OCI-LY7 (cell line): ENCODE results near the gene ACTA2. TPM values are rescaled to one million over a fixed set of nuclear protein-coding genes. Genes with fewer than 3 reads are reported as not detected.

ENCODE experiments used
- BruUV-seq: library from RNA; stranded (reverse); fragments of 400-500 nt; replicated peaks from 2 replicates; lab custom pipeline; 2021; lab: Mats Ljungman, UMichigan
- CTCF ChIA-PET: fragments of 300-600 bp; sonication (Branson Sonifier 250); formaldehyde crosslinking; loops from one replicate; lab custom pipeline; 2022; ENCODE audit warnings: antibody characterized with exemption; ENCODE audit not compliant: unreplicated experiment; lab: Charles Lee
- POLR2A ChIA-PET: fragments of 300-600 bp; sonication (Branson Sonifier 250); formaldehyde crosslinking; loops from one replicate; lab custom pipeline; 2022; ENCODE audit warnings: antibody characterized with exemption; lab: Charles Lee
- DNase-seq: peaks from one replicate; pipeline ENCODE4 v3.0.0-alpha.2; 2015; ENCODE audit warnings: low spot score
- H2AFZ ChIP-seq: fragments of 200-600 bp; sonication (generic), shearing (Covaris generic); 2 replicates; pipeline ENCODE4 v1.6.1; 2014; ENCODE audit warnings: mild to moderate bottlenecking, antibody characterized with exemption, low read length, moderate library complexity
- H3K27ac ChIP-seq: fragments of 200-600 bp; sonication (generic); 2 replicates; pipeline ENCODE4 v1.5.1; 2014; ENCODE audit warnings: mixed run types, low read depth, mild to moderate bottlenecking, moderate library complexity, low read length, inconsistent platforms; ENCODE audit not compliant: poor library complexity, severe bottlenecking
- H3K36me3 ChIP-seq: fragments of 200-600 bp; sonication (generic); 2 replicates; pipeline ENCODE4 v1.6.1; 2014; ENCODE audit warnings: mild to moderate bottlenecking, antibody characterized with exemption, low read length, moderate library complexity, mixed read lengths; ENCODE audit not compliant: insufficient read depth
- H3K4me1 ChIP-seq: fragments of 200-600 bp; sonication (generic); 2 replicates; pipeline ENCODE4 v1.5.1; 2014; ENCODE audit warnings: mild to moderate bottlenecking, low read length; ENCODE audit not compliant: insufficient read depth, poor library complexity, severe bottlenecking
- H3K4me2 ChIP-seq: fragments of 200-600 bp; sonication (generic); 2 replicates; pipeline ENCODE4 v1.6.1; 2014; ENCODE audit warnings: mild to moderate bottlenecking, low read length
- H3K4me3 ChIP-seq: fragments of 200-600 bp; sonication (generic); 2 replicates; pipeline ENCODE4 v1.5.1; 2014; ENCODE audit warnings: mild to moderate bottlenecking, low read depth, low read length; ENCODE audit not compliant: poor library complexity, severe bottlenecking
- H3K79me2 ChIP-seq: fragments of 200-600 bp; sonication (generic); 2 replicates; pipeline ENCODE4 v1.6.1; 2016; ENCODE audit warnings: low read depth, mild to moderate bottlenecking, low read length, moderate library complexity, mixed read lengths; ENCODE audit not compliant: insufficient read depth
- H3K9me2 ChIP-seq: fragments of 200-600 bp; sonication (generic); 2 replicates; pipeline ENCODE4 v1.6.1; 2016; ENCODE audit warnings: mild to moderate bottlenecking, low read length, mixed read lengths; ENCODE audit not compliant: insufficient read depth
- H3K9me3 ChIP-seq: fragments of 200-600 bp; sonication (generic); 2 replicates; pipeline ENCODE4 v1.6.1; 2014; ENCODE audit warnings: mild to moderate bottlenecking, mixed run types, low read length, mixed read lengths
- H4K20me1 ChIP-seq: fragments of 200-600 bp; sonication (generic); 2 replicates; pipeline ENCODE4 v1.6.1; 2014; ENCODE audit warnings: mild to moderate bottlenecking, antibody characterized with exemption, low read length, moderate library complexity, mixed read lengths; ENCODE audit not compliant: insufficient read depth
- EZH2phosphoT487 ChIP-seq: fragments of 200-600 bp; sonication (generic); IDR thresholded peaks from 2 replicates; pipeline ENCODE4 v1.6.1; 2018; ENCODE audit warnings: low read depth, borderline replicate concordance, mild to moderate bottlenecking, mixed run types, antibody characterized with exemption, low read length, moderate library complexity, mixed read lengths
- intact Hi-C: fragments of 100-400 bp; cut with micrococcal nuclease; formaldehyde crosslinking; loops from one replicate; pipeline ENCODE4 v1.10.0; 2022; ENCODE audit not compliant: unreplicated experiment
- total RNA-seq, 2 experiments: library from RNA; depleted of rRNA in 1 of 2; stranded (reverse); fragments of >200 nt in 1 of 2; shearing (Covaris generic) in 1 of 2; gene quantifications; 2 replicates each; pipeline ENCODE4 v1.2.3, GENCODE V29; 2014 to 2022
- TF ChIP-seq, protein P1 (sequence below): fragments of 200-600 bp; sonication (generic); conservative IDR thresholded peaks from 2 replicates; pipeline ENCODE4 v1.5.1; 2014; ENCODE audit warnings: mild to moderate bottlenecking, antibody characterized with exemption, low read length, moderate library complexity, mixed read lengths

The ACTA2 gene
- total RNA-seq, 2 experiments from 2014 or later = 1.4 to 3.3 TPM

DNA sequence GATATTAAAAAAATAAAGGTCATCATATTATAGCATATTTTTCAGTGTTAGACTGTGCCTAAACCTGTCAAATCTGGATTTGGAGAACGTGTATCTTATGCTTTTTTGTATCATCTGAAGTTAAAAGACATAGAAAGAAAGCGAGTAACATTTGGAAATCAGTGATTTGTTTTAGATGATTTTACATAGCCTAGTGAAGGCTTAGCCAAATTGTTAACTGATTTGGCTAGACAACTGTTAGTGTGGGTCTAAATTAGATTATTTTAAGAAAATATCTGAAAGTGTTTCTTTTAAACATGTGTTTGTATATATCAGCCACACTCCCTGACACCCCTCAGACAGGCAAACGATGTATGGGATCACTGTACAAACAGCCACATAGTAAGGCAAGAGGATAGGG is 35.6 kb downstream of the ACTA2 start:
- no peaks in the 10 kb centered on the region for H3K4me1 ChIP-seq
- no peak overlapping the region for H3K4me3 ChIP-seq
- no peaks in the 10 kb centered on the region for H3K9me2 ChIP-seq
- H3K9me3 ChIP-seq = no peaks in the 10 kb centered on the region
- POLR2A ChIA-PET = no interaction called here
- CTCF ChIA-PET = no interaction called here
- no peaks in the 10 kb centered on the region for H3K79me2 ChIP-seq
- BruUV-seq = no TSS peak
- H3K36me3 ChIP-seq = peaks cover 83% of the 10 kb centered on the region
- no peak for TF ChIP-seq EZH2phosphoT487
- TF ChIP-seq, protein P1, sequence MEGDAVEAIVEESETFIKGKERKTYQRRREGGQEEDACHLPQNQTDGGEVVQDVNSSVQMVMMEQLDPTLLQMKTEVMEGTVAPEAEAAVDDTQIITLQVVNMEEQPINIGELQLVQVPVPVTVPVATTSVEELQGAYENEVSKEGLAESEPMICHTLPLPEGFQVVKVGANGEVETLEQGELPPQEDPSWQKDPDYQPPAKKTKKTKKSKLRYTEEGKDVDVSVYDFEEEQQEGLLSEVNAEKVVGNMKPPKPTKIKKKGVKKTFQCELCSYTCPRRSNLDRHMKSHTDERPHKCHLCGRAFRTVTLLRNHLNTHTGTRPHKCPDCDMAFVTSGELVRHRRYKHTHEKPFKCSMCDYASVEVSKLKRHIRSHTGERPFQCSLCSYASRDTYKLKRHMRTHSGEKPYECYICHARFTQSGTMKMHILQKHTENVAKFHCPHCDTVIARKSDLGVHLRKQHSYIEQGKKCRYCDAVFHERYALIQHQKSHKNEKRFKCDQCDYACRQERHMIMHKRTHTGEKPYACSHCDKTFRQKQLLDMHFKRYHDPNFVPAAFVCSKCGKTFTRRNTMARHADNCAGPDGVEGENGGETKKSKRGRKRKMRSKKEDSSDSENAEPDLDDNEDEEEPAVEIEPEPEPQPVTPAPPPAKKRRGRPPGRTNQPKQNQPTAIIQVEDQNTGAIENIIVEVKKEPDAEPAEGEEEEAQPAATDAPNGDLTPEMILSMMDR = no peak
- H4K20me1 ChIP-seq = no peaks in the 10 kb centered on the region
- no peak overlapping the region for H3K27ac ChIP-seq
- no peak overlapping the region for H2AFZ ChIP-seq
- no peak for DNase-seq
- H3K4me2 ChIP-seq = no peak overlapping the region
- intact Hi-C loops = no loop called here

DNA sequence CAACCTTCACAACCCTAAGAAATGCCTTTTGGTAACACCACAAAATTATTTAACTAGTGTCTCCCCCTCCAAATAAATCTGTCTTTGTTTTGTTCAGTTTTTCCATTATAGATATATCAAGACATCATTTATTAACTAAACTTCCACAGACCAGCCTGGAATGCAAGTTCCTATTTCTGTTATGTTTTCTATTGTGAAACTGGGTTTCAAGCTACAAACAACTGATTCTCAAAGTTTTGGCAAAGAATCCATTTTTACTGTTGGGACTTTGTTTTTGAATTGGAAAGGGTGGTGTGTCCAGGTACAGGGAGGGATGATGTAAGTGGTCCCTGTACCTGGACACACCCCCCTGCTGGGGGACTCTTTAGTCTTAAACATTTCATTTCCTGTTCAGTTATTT is 36.3 kb downstream of the ACTA2 start:
- Histone ChIP-seq H4K20me1 (no peaks in the 10 kb centered on the region), H3K4me1 (no peaks in the 10 kb centered on the region), H3K4me2 (no peak overlapping the region), H3K9me2 (no peaks in the 10 kb centered on the region), H3K36me3 (peaks cover 84% of the 10 kb centered on the region), H3K9me3 (no peaks in the 10 kb centered on the region), H2AFZ (no peak overlapping the region), H3K79me2 (no peaks in the 10 kb centered on the region), H3K27ac (no peak overlapping the region), H3K4me3 (no peak overlapping the region)
- BruUV-seq = no TSS peak
- intact Hi-C loops = no loop called here
- no peak for DNase-seq
- CTCF ChIA-PET = no interaction called here
- TF ChIP-seq, protein P1 = no peak
- TF ChIP-seq EZH2phosphoT487 = no peak
- POLR2A ChIA-PET = no interaction called here

DNA sequence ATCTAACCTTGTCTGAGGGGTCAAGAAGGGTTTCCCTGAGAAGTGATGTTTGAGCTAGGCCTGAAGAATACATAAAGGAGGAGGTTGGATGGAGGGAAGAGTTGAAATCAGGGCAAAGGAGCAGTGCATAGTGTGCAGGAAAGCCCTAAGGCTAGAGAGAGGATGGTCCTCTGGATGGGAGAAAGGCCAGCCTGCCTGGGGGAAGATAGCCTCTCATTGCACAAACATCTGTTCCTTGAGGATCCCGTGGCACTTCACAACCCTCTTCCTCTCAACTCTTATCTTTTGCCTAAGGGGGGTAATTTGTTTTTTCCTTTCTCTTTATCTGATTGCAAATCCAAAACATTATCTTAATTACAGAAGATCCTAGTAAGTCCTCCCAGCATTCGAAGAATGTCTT is 36.8 kb downstream of the ACTA2 start:
- Histone ChIP-seq H3K4me1 (no peaks in the 10 kb centered on the region), H2AFZ (no peak overlapping the region), H3K9me3 (no peaks in the 10 kb centered on the region), H3K4me2 (no peak overlapping the region), H3K27ac (no peak overlapping the region), H4K20me1 (no peaks in the 10 kb centered on the region), H3K36me3 (peaks cover 87% of the 10 kb centered on the region), H3K4me3 (no peak overlapping the region), H3K9me2 (no peaks in the 10 kb centered on the region), H3K79me2 (no peaks in the 10 kb centered on the region)
- no peak for DNase-seq
- ChIA-PET POLR2A (no interaction called here), CTCF (no interaction called here)
- no TSS peak for BruUV-seq
- intact Hi-C loops = no loop called here
- no peak for TF ChIP-seq EZH2phosphoT487
- TF ChIP-seq, protein P1 = no peak
